CD14-positive monocyte (primary cell): Measurements from ENCODE around the gene TMEM80. TPM values are rescaled to one million over a fixed set of nuclear protein-coding genes. Genes with fewer than 3 reads are reported as not detected.

Experiments
- DNase-seq, 3 donors: peaks; one replicate each; pipeline ENCODE4 v3.0.0-alpha.2; 2011 to 2022
- H2AFZ ChIP-seq: 2 replicates; pipeline ENCODE4 v1.6.0; 2012; ENCODE audit warnings: mild to moderate bottlenecking, low read depth, low read length, inconsistent platforms; ENCODE audit not compliant: insufficient read depth, poor library complexity, severe bottlenecking
- H3K27ac ChIP-seq, 2 donors: 1 replicate in 1 of 2; 2 replicates in 1 of 2; pipeline ENCODE4 v1.5.1; 2012 to 2013; ENCODE audit warnings: low read length in 2 of 2, control low read depth in 1 of 2, inconsistent platforms in 1 of 2, low read depth in 1 of 2, mild to moderate bottlenecking in 1 of 2
- H3K27me3 ChIP-seq, 2 donors: one replicate each; pipeline versions ENCODE4 v1.6.0 to v1.6.1; 2011 to 2013; ENCODE audit warnings: low read length in 2 of 2; ENCODE audit not compliant: control insufficient read depth in 2 of 2, insufficient read depth in 2 of 2
- H3K36me3 ChIP-seq, 2 donors: replicated peaks in 1 of 2; 1 replicate in 1 of 2; 2 replicates in 1 of 2; pipeline versions ENCODE4 v1.5.1 to v1.6.1; 2012 to 2013; ENCODE audit warnings: low read length in 2 of 2, control low read depth in 1 of 2, inconsistent platforms in 1 of 2, mild to moderate bottlenecking in 1 of 2; ENCODE audit not compliant: insufficient read depth in 2 of 2, control insufficient read depth in 1 of 2
- H3K4me1 ChIP-seq, 2 donors: 1 replicate in 1 of 2; 2 replicates in 1 of 2; pipeline versions ENCODE4 v1.5.1 to v1.6.1; 2012 to 2013; ENCODE audit warnings: low read length in 2 of 2, control low read depth in 1 of 2, inconsistent platforms in 1 of 2, mild to moderate bottlenecking in 1 of 2, moderate library complexity in 1 of 2; ENCODE audit not compliant: insufficient read depth in 2 of 2, control insufficient read depth in 1 of 2
- H3K4me2 ChIP-seq: replicated peaks from 2 replicates; pipeline ENCODE3; 2012; ENCODE audit warnings: low read length, moderate library complexity, mild to moderate bottlenecking; ENCODE audit not compliant: poor library complexity, severe bottlenecking; ENCODE audit errors: extremely low read depth
- H3K4me3 ChIP-seq, 3 experiments: fragments of 200-600 bp in 1 of 3; sonication (generic) in 1 of 3; replicated peaks in 1 of 3; 1 replicate in 2 of 3; 2 replicates in 1 of 3; pipeline ENCODE4 v1.5.1; 2011 to 2013; ENCODE audit warnings: low read length in 3 of 3, mild to moderate bottlenecking in 3 of 3, control low read depth in 2 of 3, low read depth in 2 of 3, inconsistent platforms in 1 of 3, moderate library complexity in 1 of 3
- H3K79me2 ChIP-seq: 2 replicates; pipeline ENCODE4 v1.6.0; 2012; ENCODE audit warnings: mild to moderate bottlenecking, control low read depth, inconsistent platforms, low read length, moderate library complexity; ENCODE audit not compliant: insufficient read depth
- H3K9ac ChIP-seq: 2 replicates; pipeline ENCODE4 v1.6.0; 2017; ENCODE audit warnings: low read length, mild to moderate bottlenecking; ENCODE audit not compliant: insufficient read depth, poor library complexity, severe bottlenecking
- H3K9me3 ChIP-seq, 2 donors: replicated peaks in 1 of 2; 1 replicate in 1 of 2; 2 replicates in 1 of 2; pipeline versions ENCODE4 v1.5.1 to v1.6.1; 2012 to 2013; ENCODE audit warnings: low read length in 2 of 2, control low read depth in 1 of 2; ENCODE audit not compliant: control insufficient read depth in 1 of 2, insufficient read depth in 1 of 2
- H4K20me1 ChIP-seq: 2 replicates; pipeline ENCODE4 v1.6.0; 2012; ENCODE audit warnings: mild to moderate bottlenecking, low read length, control low read depth, moderate library complexity; ENCODE audit not compliant: insufficient read depth
- H3K27ac Mint-ChIP-seq, 7 donors: one replicate each; pipeline ENCODE4 v1.8.0; 2020; ENCODE audit warnings: mild to moderate bottlenecking in 7 of 7, mixed read lengths in 7 of 7, moderate library complexity in 6 of 7, inconsistent platforms in 2 of 7
- H3K27me3 Mint-ChIP-seq, 3 donors: one replicate each; pipeline ENCODE4 v1.8.0; 2021 to 2022; ENCODE audit warnings: low read depth in 3 of 3, mild to moderate bottlenecking in 3 of 3, mixed read lengths in 3 of 3, moderate library complexity in 3 of 3, inconsistent platforms in 1 of 3
- H3K36me3 Mint-ChIP-seq, 2 donors: one replicate each; pipeline ENCODE4 v1.8.0; 2020; ENCODE audit warnings: mixed read lengths in 2 of 2, inconsistent platforms in 1 of 2, mild to moderate bottlenecking in 1 of 2
- H3K4me1 Mint-ChIP-seq: one replicate; pipeline ENCODE4 v1.8.0; 2020; ENCODE audit warnings: mild to moderate bottlenecking, mixed read lengths
- H3K4me3 Mint-ChIP-seq, 2 donors: one replicate each; pipeline ENCODE4 v1.8.0; 2020; ENCODE audit warnings: mild to moderate bottlenecking in 2 of 2, mixed read lengths in 2 of 2, moderate library complexity in 1 of 2
- H3K9me3 Mint-ChIP-seq, 7 donors: one replicate each; pipeline ENCODE4 v1.8.0; 2020 to 2022; ENCODE audit warnings: mixed read lengths in 7 of 7, mild to moderate bottlenecking in 6 of 7, moderate library complexity in 6 of 7, inconsistent platforms in 2 of 7
- WGBS: methylation state at CpG from one replicate; pipeline ENCODE4 v1.1.5; 2013; ENCODE audit warnings: missing lambda C conversion rate; ENCODE audit not compliant: insufficient coverage; 5-methylcytosine and 5-hydroxymethylcytosine counted together
- intact Hi-C, 2 donors: fragments of 100-400 bp; cut with micrococcal nuclease; formaldehyde crosslinking; loops; one replicate each; pipeline versions ENCODE4 v1.15.0 to v1.15.1; 2023
- polyA plus RNA-seq, 3 donors: library from polyadenylated mRNA; depleted of rRNA in 1 of 3; unstranded in 2 of 3; stranded (reverse) in 1 of 3; fragments of 300-500 nt in 2 of 3; fragments of >200 nt in 1 of 3; fragmentation: Illumina TruSeq in 2 of 3; gene quantifications; 1 replicate in 2 of 3; 2 replicates in 1 of 3; pipeline ENCODE4 v1.2.3, GENCODE V29; 2012 to 2021
- TF ChIP-seq, protein P1 (sequence below): fragments of 200-600 bp; IDR thresholded peaks from one replicate; pipeline ENCODE4 v1.8.0; 2022; ENCODE audit warnings: antibody characterized with exemption, mild to moderate bottlenecking

The TMEM80 gene
- polyA plus RNA-seq, 3 donors, result 31.6 to 69.4 (median 37.3) TPM

DNA sequence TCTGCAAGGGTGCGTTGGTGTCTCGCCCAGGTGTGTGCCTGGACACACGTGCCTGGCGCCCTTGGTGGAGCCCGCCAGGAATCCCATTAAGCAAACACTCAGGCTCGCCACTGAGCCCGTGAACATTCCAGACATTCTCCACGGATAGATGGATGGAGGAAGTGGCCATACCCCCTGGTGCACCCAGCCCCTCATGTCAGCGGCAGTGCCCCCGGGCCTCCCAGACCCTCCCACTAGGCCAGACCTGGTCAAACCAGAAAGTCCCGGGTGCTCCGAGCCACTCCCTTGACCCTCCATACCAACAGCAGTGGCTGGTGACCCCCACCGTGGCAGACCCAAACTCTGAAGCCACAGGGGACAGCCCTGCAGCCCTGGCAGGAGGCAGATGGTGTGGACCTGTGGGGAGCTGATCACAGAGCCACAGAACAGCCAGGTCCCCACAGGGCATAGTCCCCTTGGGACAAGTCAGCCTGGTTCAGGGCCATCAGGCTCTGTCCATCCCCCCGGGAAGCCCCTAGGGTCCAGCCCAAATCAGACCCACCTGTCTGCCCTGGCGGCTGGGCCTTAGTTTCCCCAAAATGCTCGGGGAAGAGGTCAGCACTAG is 12.3 kb downstream of the TMEM80 start:
- Mint-ChIP-seq H3K36me3 (peaks cover 8 to 17% of the 10 kb centered on the region in 2 donors), H3K4me3 (no peak overlapping the region), H3K9me3 (peaks cover 0 to 4% (median 1%) of the 10 kb centered on the region in 7 donors), H3K27me3 (peaks cover 41 to 71% (median 43%) of the 10 kb centered on the region in 3 donors), H3K4me1 (peaks cover 14% of the 10 kb centered on the region), H3K27ac (no peak overlapping the region)
- H3K79me2 ChIP-seq, result no peaks in the 10 kb centered on the region
- intact Hi-C loops, result no loop called here
- no peak for DNase-seq
- no peak overlapping the region for H2AFZ ChIP-seq
- H3K4me2 ChIP-seq, result no peak overlapping the region
- H3K9me3 ChIP-seq, result peaks cover 0 to 3% of the 10 kb centered on the region in 2 donors
- WGBS, result 90% methylated on average over 10 of the region's 16 CpGs
- H3K27ac ChIP-seq, result no peak overlapping the region
- peaks cover 21% of the 10 kb centered on the region for H4K20me1 ChIP-seq
- H3K4me1 ChIP-seq, result peaks cover 10 to 19% of the 10 kb centered on the region in 2 donors
- peaks cover 0 to 8% of the 10 kb centered on the region in 2 donors for H3K36me3 ChIP-seq
- TF ChIP-seq, protein P1, sequence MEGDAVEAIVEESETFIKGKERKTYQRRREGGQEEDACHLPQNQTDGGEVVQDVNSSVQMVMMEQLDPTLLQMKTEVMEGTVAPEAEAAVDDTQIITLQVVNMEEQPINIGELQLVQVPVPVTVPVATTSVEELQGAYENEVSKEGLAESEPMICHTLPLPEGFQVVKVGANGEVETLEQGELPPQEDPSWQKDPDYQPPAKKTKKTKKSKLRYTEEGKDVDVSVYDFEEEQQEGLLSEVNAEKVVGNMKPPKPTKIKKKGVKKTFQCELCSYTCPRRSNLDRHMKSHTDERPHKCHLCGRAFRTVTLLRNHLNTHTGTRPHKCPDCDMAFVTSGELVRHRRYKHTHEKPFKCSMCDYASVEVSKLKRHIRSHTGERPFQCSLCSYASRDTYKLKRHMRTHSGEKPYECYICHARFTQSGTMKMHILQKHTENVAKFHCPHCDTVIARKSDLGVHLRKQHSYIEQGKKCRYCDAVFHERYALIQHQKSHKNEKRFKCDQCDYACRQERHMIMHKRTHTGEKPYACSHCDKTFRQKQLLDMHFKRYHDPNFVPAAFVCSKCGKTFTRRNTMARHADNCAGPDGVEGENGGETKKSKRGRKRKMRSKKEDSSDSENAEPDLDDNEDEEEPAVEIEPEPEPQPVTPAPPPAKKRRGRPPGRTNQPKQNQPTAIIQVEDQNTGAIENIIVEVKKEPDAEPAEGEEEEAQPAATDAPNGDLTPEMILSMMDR, result no peak
- peaks cover 8 to 58% of the 10 kb centered on the region in 2 donors for H3K27me3 ChIP-seq
- H3K4me3 ChIP-seq, result no peak overlapping the region
- H3K9ac ChIP-seq, result no peak overlapping the region

DNA sequence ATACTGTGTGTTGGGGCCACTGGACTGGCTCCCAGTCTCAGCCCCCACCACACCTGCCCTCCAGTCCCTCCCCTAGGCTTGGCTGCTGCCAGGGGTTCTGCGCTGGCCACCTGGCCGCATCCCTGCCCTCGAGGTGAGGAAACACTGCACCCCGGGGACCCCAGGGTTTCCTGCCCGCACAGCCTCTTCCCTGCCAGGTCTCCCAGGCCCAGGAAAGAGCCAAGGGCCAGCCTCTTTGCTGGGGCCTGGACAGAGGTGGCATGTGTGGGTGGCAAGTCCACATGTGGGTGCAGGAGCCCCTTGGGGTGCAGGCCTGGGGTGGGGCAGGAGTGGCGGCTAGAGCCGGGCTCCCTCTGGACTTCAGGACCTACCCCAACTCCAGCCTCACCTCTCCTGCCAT is 12.9 kb downstream of the TMEM80 start:
- intact Hi-C loops, result no loop called here
- no peak for DNase-seq
- Histone ChIP-seq H3K27me3 (peaks cover 8 to 58% of the 10 kb centered on the region in 2 donors), H3K4me1 (peaks cover 7 to 14% of the 10 kb centered on the region in 2 donors), H2AFZ (no peak overlapping the region), H3K9me3 (peaks cover 0 to 3% of the 10 kb centered on the region in 2 donors), H3K36me3 (peaks cover 0 to 8% of the 10 kb centered on the region in 2 donors), H3K27ac (no peak overlapping the region), H3K4me2 (no peak overlapping the region), H3K79me2 (no peaks in the 10 kb centered on the region), H4K20me1 (peaks cover 15% of the 10 kb centered on the region), H3K9ac (no peak overlapping the region), H3K4me3 (no peak overlapping the region)
- TF ChIP-seq, protein P1, result no peak
- peaks cover 11% of the 10 kb centered on the region for H3K4me1 Mint-ChIP-seq
- peaks cover 8 to 11% of the 10 kb centered on the region in 2 donors for H3K36me3 Mint-ChIP-seq
- no peak overlapping the region for H3K27ac Mint-ChIP-seq
- peaks cover 0 to 4% (median 1%) of the 10 kb centered on the region in 7 donors for H3K9me3 Mint-ChIP-seq
- peaks cover 41 to 77% (median 48%) of the 10 kb centered on the region in 3 donors for H3K27me3 Mint-ChIP-seq
- no peak overlapping the region for H3K4me3 Mint-ChIP-seq
- WGBS, result 52% methylated on average over 4 of the region's 7 CpGs
